ENCODE measurements around the gene HAGH. TPM values are rescaled to one million over a fixed set of nuclear protein-coding genes. Genes with fewer than 3 reads are reported as not detected.

Gene HAGH
- total and polyA plus RNA-seq, 4 donors = 51.2 to 99.7 (median 80.2) TPM

DNA sequence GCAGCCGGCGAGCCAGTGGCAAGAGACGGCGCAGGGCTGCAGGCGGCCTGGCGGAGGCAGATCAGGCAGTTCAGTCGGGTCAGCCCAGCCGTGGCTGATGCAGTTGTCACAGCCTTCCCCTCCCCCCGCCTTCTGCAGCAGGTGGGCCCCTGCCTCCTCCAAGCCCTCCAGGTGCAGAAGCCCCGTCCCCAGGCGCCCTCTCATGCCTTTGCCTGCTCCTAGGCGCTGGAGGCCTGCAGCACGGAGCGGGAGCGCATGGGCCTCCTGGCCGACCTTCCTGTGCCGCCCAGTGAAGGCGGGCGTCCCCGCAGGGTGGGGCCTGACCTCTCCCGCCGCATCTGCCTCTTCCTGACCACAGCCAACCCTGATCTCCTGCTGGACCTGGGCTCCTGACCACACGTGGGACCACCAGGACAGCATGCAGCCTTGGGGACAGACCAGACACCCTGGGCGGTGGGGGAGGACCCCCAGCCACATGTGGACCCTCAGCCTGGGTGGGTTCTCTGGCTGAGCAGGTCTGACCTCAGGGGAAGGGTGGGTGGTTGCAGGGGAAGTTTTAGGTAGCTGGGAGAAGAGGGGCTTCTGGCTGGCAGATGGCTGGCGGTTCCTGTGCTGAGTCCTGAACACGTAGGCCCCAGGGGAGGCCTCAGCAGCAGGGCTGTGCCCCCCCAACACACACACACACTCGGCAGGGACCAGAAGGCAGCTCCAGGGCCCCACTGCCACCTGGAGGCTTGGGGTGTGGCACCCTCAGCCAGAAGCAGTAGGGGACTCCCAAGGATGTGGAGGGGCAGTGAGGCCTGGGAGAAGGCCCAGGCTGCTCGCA is 50.6 kb downstream of the HAGH start:
- Histone ChIP-seq H3K9me3 (ENCODE audit: control insufficient read depth in 4 of 4, insufficient read depth in 3 of 4, low read length in 3 of 4) (no peaks in the 10 kb centered on the region), H3K27ac (ENCODE audit: low read depth in 1 of 2, low read length in 1 of 2) (no peak overlapping the region), H3K4me1 (ENCODE audit: control insufficient read depth in 5 of 5, insufficient read depth in 5 of 5, low read length in 5 of 5) (peaks cover 0 to 23% (median under 1%) of the 10 kb centered on the region in 5 donors), H3K36me3 (ENCODE audit: control insufficient read depth in 4 of 4, insufficient read depth in 4 of 4, low read length in 4 of 4) (peaks cover 4 to 41% (median 14%) of the 10 kb centered on the region in 4 donors), H3K9ac (ENCODE audit: insufficient read depth in 1 of 2, low read length in 2 of 2) (no peak overlapping the region), H3K27me3 (ENCODE audit: control insufficient read depth in 3 of 3, insufficient read depth in 3 of 3, low read length in 2 of 3) (no peaks in the 10 kb centered on the region), H3K4me3 (no peak overlapping the region)
- 84% methylated on average over 26 to 28 of the region's 28 CpGs for WGBS, 2 donors
- no peak for DNase-seq
- no peak for TF ChIP-seq CTCF (IDR thresholded peaks at IDR 0.05; ENCODE audit: control extremely low read depth, extremely low read depth)
- no peak for ATAC-seq (ENCODE audit: insufficient read depth, low FRiP score)

GRCh38 chr16:1775006-1775845 is 51.4 kb downstream of the HAGH start:
- Histone ChIP-seq H3K4me1 (ENCODE audit: control insufficient read depth in 5 of 5, insufficient read depth in 5 of 5, low read length in 5 of 5) (peaks cover 0 to 25% (median 0%) of the 10 kb centered on the region in 5 donors), H3K4me3 (no peak overlapping the region), H3K9ac (ENCODE audit: insufficient read depth in 1 of 2, low read length in 2 of 2) (no peak overlapping the region), H3K9me3 (ENCODE audit: control insufficient read depth in 4 of 4, insufficient read depth in 3 of 4, low read length in 3 of 4) (no peaks in the 10 kb centered on the region), H3K36me3 (ENCODE audit: control insufficient read depth in 4 of 4, insufficient read depth in 4 of 4, low read length in 4 of 4) (peaks cover 4 to 40% (median 10%) of the 10 kb centered on the region in 4 donors), H3K27me3 (ENCODE audit: control insufficient read depth in 3 of 3, insufficient read depth in 3 of 3, low read length in 2 of 3) (no peaks in the 10 kb centered on the region), H3K27ac (ENCODE audit: low read depth in 1 of 2, low read length in 1 of 2) (no peak overlapping the region)
- DNase-seq (no peak), ATAC-seq (ENCODE audit: insufficient read depth, low FRiP score) (no peak)
- 93 to 95% methylated on average over 29 to 30 of the region's 30 CpGs for WGBS, 2 donors
- TF ChIP-seq CTCF (IDR thresholded peaks at IDR 0.05; ENCODE audit: control extremely low read depth, extremely low read depth) = no peak

- no peak for DNase-seq
- Histone ChIP-seq H3K9me3 (ENCODE audit: control insufficient read depth in 4 of 4, insufficient read depth in 3 of 4, low read length in 3 of 4) (no peaks in the 10 kb centered on the region), H3K27ac (ENCODE audit: low read depth in 1 of 2, low read length in 1 of 2) (no peak overlapping the region), H3K27me3 (ENCODE audit: control insufficient read depth in 3 of 3, insufficient read depth in 3 of 3, low read length in 2 of 3) (no peaks in the 10 kb centered on the region), H3K36me3 (ENCODE audit: control insufficient read depth in 4 of 4, insufficient read depth in 4 of 4, low read length in 4 of 4) (peaks cover 4 to 32% (median 9%) of the 10 kb centered on the region in 4 donors), H3K9ac (ENCODE audit: insufficient read depth in 1 of 2, low read length in 2 of 2) (no peak overlapping the region), H3K4me3 (no peak overlapping the region), H3K4me1 (ENCODE audit: control insufficient read depth in 5 of 5, insufficient read depth in 5 of 5, low read length in 5 of 5) (peaks cover 0 to 28% (median 0%) of the 10 kb centered on the region in 5 donors)
- TF ChIP-seq CTCF (IDR thresholded peaks at IDR 0.05; ENCODE audit: control extremely low read depth, extremely low read depth) = no peak
- WGBS, 2 donors = 89 to 94% methylated on average over 7 of the region's 7 CpGs
- no peak for ATAC-seq (ENCODE audit: insufficient read depth, low FRiP score)
Observed at GRCh38 chr16:1774448-1774780, 52.2 kb downstream of the HAGH start.

All from lung (tissue), 12 donors.